HG03520 (cell line): ENCODE data around the gene GRIN1.
A peak's percentile ranks its signal among the peaks of the same experiment; 100 is the strongest.

Experiments
- ATAC-seq: cut with Tn5 transposase; IDR thresholded peaks from one replicate; pipeline ENCODE4 v1.9.1; 2021; ENCODE audit warnings: mild to moderate bottlenecking, moderate library complexity; ENCODE audit not compliant: unreplicated experiment

Gene GRIN1

GRCh38 chr9:137173796-137174664 is 35.1 kb downstream of the GRIN1 start:
- ATAC-seq = no peak

- ATAC-seq = no peak
Observed at GRCh38 chr9:137174722-137175293, 35.9 kb downstream of the GRIN1 start.

GRCh38 chr9:137175345-137175961 is 36.5 kb downstream of the GRIN1 start:
- ATAC-seq = no peak

GRCh38 chr9:137176302-137177182 is 37.6 kb downstream of the GRIN1 start:
- no peak for ATAC-seq

GRCh38 chr9:137178201-137178938 is 39.4 kb downstream of the GRIN1 start:
- ATAC-seq = no peak

- no peak for ATAC-seq
Observed at GRCh38 chr9:137178939-137179630, 40.1 kb downstream of the GRIN1 start.

- no peak for ATAC-seq
Observed at GRCh38 chr9:137179761-137180160, 40.8 kb downstream of the GRIN1 start.

- ATAC-seq = no peak
Observed at GRCh38 chr9:137180491-137180890, 41.5 kb downstream of the GRIN1 start.

GRCh38 chr9:137181680-137182079 is 42.7 kb downstream of the GRIN1 start:
- no peak for ATAC-seq

GRCh38 chr9:137182836-137183235 is 43.9 kb downstream of the GRIN1 start:
- no peak for ATAC-seq

GRCh38 chr9:137183980-137184595 is 45.1 kb downstream of the GRIN1 start:
- no peak for ATAC-seq

GRCh38 chr9:137184881-137185660 is 46.1 kb downstream of the GRIN1 start:
- no peak for ATAC-seq

- ATAC-seq = no peak
Observed at GRCh38 chr9:137185921-137186320, 47.0 kb downstream of the GRIN1 start.

- ATAC-seq = no peak
Observed at GRCh38 chr9:137186385-137186784, 47.4 kb downstream of the GRIN1 start.

GRCh38 chr9:137187386-137187785 is 48.4 kb downstream of the GRIN1 start:
- ATAC-seq = no peak

GRCh38 chr9:137188086-137188489 is 49.1 kb downstream of the GRIN1 start:
- ATAC-seq = no peak

- peak; percentile 76 for ATAC-seq
Observed at GRCh38 chr9:137188490-137189296, 49.7 kb downstream of the GRIN1 start, which contains the start of the genes ANAPC2 and SSNA1. ANAPC2 (minus strand) TSS chr9:137188560; CDS start chr9:137188532, 28 bp downstream. SSNA1 (plus strand) TSS chr9:137188676; CDS start chr9:137188727, 51 bp downstream.
